Measurements from ENCODE around the gene GUCA2A. TPM values are rescaled to one million over a fixed set of nuclear protein-coding genes. Genes with fewer than 3 reads are reported as not detected.

Gene GUCA2A
- total RNA-seq, 4 donors from 2014 or later = 6.0 TPM; not detected in 3

Other genes with a start within 250 kb of the GUCA2A start
- gene HIVEP3, start 245.8 kb downstream of the GUCA2A start, total RNA-seq = 1 to 10 TPM in 2 of 4 donors, under 1 TPM in 2; 0.80 to 1.8 (median 1.3) TPM
- 1 to 10 TPM in 1 of 4 donors, not detected in 3; 1.0 TPM for gene GUCA2B, start 11.3 kb downstream of the GUCA2A start, total RNA-seq
- gene FOXJ3, start 170.5 kb upstream of the GUCA2A start, total RNA-seq = 10 to 100 TPM; 39.4 to 81.0 (median 56.3) TPM
- 1 to 10 TPM in 1 of 4 donors, under 1 TPM in 3; 0.78 to 1.2 (median 0.85) TPM for gene RIMKLA, start 216.0 kb upstream of the GUCA2A start, total RNA-seq